Neutrophil (primary cell): Measurements from ENCODE around the gene ERN2.

Source experiments
- H3K27ac ChIP-seq: fragments of 200-600 bp; sonication (generic); 2 replicates; pipeline ENCODE4 v1.5.1; 2016; ENCODE audit warnings: mild to moderate bottlenecking, moderate library complexity
- H3K27me3 ChIP-seq: fragments of 200-600 bp; sonication (generic); 2 replicates; pipeline ENCODE4 v1.6.0; 2016; ENCODE audit warnings: mild to moderate bottlenecking
- H3K36me3 ChIP-seq: fragments of 200-600 bp; sonication (generic); 2 replicates; pipeline ENCODE4 v1.5.1; 2017
- H3K4me1 ChIP-seq, 2 experiments: fragments of 200-600 bp in 1 of 2; sonication (generic) in 1 of 2; 1 replicate in 1 of 2; 2 replicates in 1 of 2; pipeline versions ENCODE4 v1.5.1 to v1.6.1; 2013 to 2016; ENCODE audit warnings: low read depth in 1 of 2, low read length in 1 of 2, mild to moderate bottlenecking in 1 of 2, moderate library complexity in 1 of 2; ENCODE audit not compliant: control insufficient read depth in 1 of 2, insufficient read depth in 1 of 2
- H3K4me3 ChIP-seq, 2 experiments: fragments of 200-600 bp in 1 of 2; sonication (generic) in 1 of 2; 1 replicate in 1 of 2; 2 replicates in 1 of 2; pipeline ENCODE4 v1.5.1; 2013 to 2016; ENCODE audit warnings: low read depth in 1 of 2, low read length in 1 of 2, mild to moderate bottlenecking in 1 of 2, moderate library complexity in 1 of 2
- H3K9me3 ChIP-seq: fragments of 200-600 bp; sonication (generic); 2 replicates; pipeline ENCODE4 v1.5.1; 2016
- CTCF ChIP-seq: fragments of 200-600 bp; sonication (generic); IDR thresholded peaks from 2 replicates; pipeline ENCODE4 v1.5.1; 2016; ENCODE audit warnings: antibody characterized with exemption

ERN2 gene

GRCh38 chr16:23704772-23705516 lies 8.1 kb downstream of the ERN2 start:
- TF ChIP-seq CTCF, result no peak
- Histone ChIP-seq H3K36me3 (no peaks in the 10 kb centered on the region), H3K27ac (no peak overlapping the region), H3K4me1 (no peaks in the 10 kb centered on the region), H3K27me3 (peaks cover 48% of the 10 kb centered on the region), H3K9me3 (no peaks in the 10 kb centered on the region), H3K4me3 (no peak overlapping the region)

GRCh38 chr16:23702951-23703350 lies 10.1 kb downstream of the ERN2 start:
- Histone ChIP-seq H3K27me3 (peaks cover 31% of the 10 kb centered on the region), H3K27ac (no peak overlapping the region), H3K4me3 (no peak overlapping the region), H3K4me1 (peaks cover 0 to 7% of the 10 kb centered on the region in 2 experiments), H3K36me3 (no peaks in the 10 kb centered on the region), H3K9me3 (no peaks in the 10 kb centered on the region)
- no peak for TF ChIP-seq CTCF

GRCh38 chr16:23701045-23701444 lies 12.0 kb downstream of the ERN2 start:
- no peak overlapping the region for H3K4me3 ChIP-seq
- H3K36me3 ChIP-seq, result no peaks in the 10 kb centered on the region
- no peak overlapping the region for H3K27ac ChIP-seq
- H3K27me3 ChIP-seq, result peaks cover 28% of the 10 kb centered on the region
- H3K9me3 ChIP-seq, result no peaks in the 10 kb centered on the region
- peaks cover 0 to 7% of the 10 kb centered on the region in 2 experiments for H3K4me1 ChIP-seq
- no peak for TF ChIP-seq CTCF

GRCh38 chr16:23700509-23700908 lies 12.5 kb downstream of the ERN2 start:
- H3K9me3 ChIP-seq, result no peaks in the 10 kb centered on the region
- H3K36me3 ChIP-seq, result no peaks in the 10 kb centered on the region
- peaks cover 28% of the 10 kb centered on the region for H3K27me3 ChIP-seq
- no peak overlapping the region for H3K27ac ChIP-seq
- H3K4me1 ChIP-seq, result peaks cover 0 to 7% of the 10 kb centered on the region in 2 experiments
- H3K4me3 ChIP-seq, result no peak overlapping the region
- TF ChIP-seq CTCF, result no peak

GRCh38 chr16:23700093-23700492 lies 12.9 kb downstream of the ERN2 start:
- no peak for TF ChIP-seq CTCF
- no peaks in the 10 kb centered on the region for H3K36me3 ChIP-seq
- no peak overlapping the region for H3K4me3 ChIP-seq
- H3K4me1 ChIP-seq, result peaks cover 2 to 7% of the 10 kb centered on the region in 2 experiments
- no peak overlapping the region for H3K27ac ChIP-seq
- H3K9me3 ChIP-seq, result no peaks in the 10 kb centered on the region
- peaks cover 32% of the 10 kb centered on the region for H3K27me3 ChIP-seq
